A673 (cell line): ENCODE results near the gene CCNA1. TPM values are rescaled to one million over a fixed set of nuclear protein-coding genes. Genes with fewer than 3 reads are reported as not detected.

ENCODE experiments used
- BruUV-seq: library from RNA; stranded (reverse); fragments of 400-500 nt; replicated peaks from 2 replicates; lab custom pipeline; 2021; lab: Mats Ljungman, UMichigan
- CTCF ChIA-PET: fragments of 300-600 bp; sonication (Branson Sonifier 250); formaldehyde crosslinking; loops from one replicate; lab custom pipeline; 2022; ENCODE audit warnings: antibody characterized with exemption; lab: Charles Lee
- POLR2A ChIA-PET: fragments of 300-600 bp; sonication (Branson Sonifier 250); formaldehyde crosslinking; loops from one replicate; lab custom pipeline; 2022; ENCODE audit warnings: antibody characterized with exemption; ENCODE audit not compliant: low non-redundant PET; lab: Charles Lee
- DNase-seq: peaks from one replicate; pipeline ENCODE4 v3.0.0-alpha.2; 2015; ENCODE audit warnings: low spot score
- H3K27ac ChIP-seq: fragments of 200-600 bp; sonication (generic); 2 replicates; pipeline ENCODE4 v1.5.1; 2016; ENCODE audit warnings: mixed run types, low read depth, mild to moderate bottlenecking, mixed read lengths, antibody characterized with exemption, low read length; ENCODE audit not compliant: poor library complexity, severe bottlenecking
- H3K27me3 ChIP-seq: fragments of 200-600 bp; sonication (generic); replicated peaks from 2 replicates; pipeline ENCODE4 v1.6.1; 2017; ENCODE audit warnings: mixed run types, low read depth, mild to moderate bottlenecking, mixed read lengths, antibody characterized with exemption, low read length; ENCODE audit not compliant: insufficient read depth, poor library complexity
- H3K36me3 ChIP-seq: fragments of 200-600 bp; sonication (generic); 2 replicates; pipeline ENCODE4 v1.6.1; 2016; ENCODE audit warnings: mixed run types, mild to moderate bottlenecking, mixed read lengths, antibody characterized with exemption, low read length; ENCODE audit not compliant: insufficient read depth, poor library complexity, severe bottlenecking
- H3K4me1 ChIP-seq: fragments of 200-600 bp; sonication (generic); 2 replicates; pipeline ENCODE4 v1.6.1; 2017; ENCODE audit warnings: mixed run types, mild to moderate bottlenecking, mixed read lengths, antibody characterized with exemption, low read length; ENCODE audit not compliant: insufficient read depth, poor library complexity, severe bottlenecking
- H3K4me3 ChIP-seq: fragments of 200-600 bp; sonication (generic); 2 replicates; pipeline ENCODE4 v1.5.1; 2016; ENCODE audit warnings: low read depth, mixed run types, mild to moderate bottlenecking, mixed read lengths, low read length; ENCODE audit not compliant: poor library complexity, severe bottlenecking
- H3K9me3 ChIP-seq: fragments of 200-600 bp; sonication (generic); 2 replicates; pipeline ENCODE4 v1.6.1; 2016; ENCODE audit warnings: mixed run types, low read depth, mild to moderate bottlenecking, mixed read lengths, antibody characterized with exemption, low read length; ENCODE audit not compliant: poor library complexity, severe bottlenecking
- CTCF ChIP-seq: fragments of 300-800, 200-600 bp; sonication (generic); conservative IDR thresholded peaks from 2 replicates; pipeline ENCODE4 v1.5.1; 2017; ENCODE audit warnings: low read depth, mild to moderate bottlenecking, antibody characterized with exemption, low read length, moderate library complexity, mixed read lengths
- EZH2 ChIP-seq: fragments of 200-600 bp; sonication (generic); IDR thresholded peaks from 2 replicates; pipeline ENCODE4 v1.6.1; 2017; ENCODE audit warnings: borderline replicate concordance, low read depth, mild to moderate bottlenecking, mixed read lengths, antibody characterized with exemption, low read length; ENCODE audit not compliant: poor library complexity, severe bottlenecking
- intact Hi-C: fragments of 100-400 bp; cut with micrococcal nuclease; formaldehyde crosslinking; loops from one replicate; pipeline ENCODE4 v1.10.0; 2022; ENCODE audit not compliant: unreplicated experiment
- total RNA-seq: library from RNA; stranded (reverse); gene quantifications from 2 replicates; pipeline ENCODE4 v1.2.3, GENCODE V29; 2021

Gene CCNA1
- total RNA-seq, 1 experiment from 2014 or later = 3.4 TPM

- ChIA-PET CTCF (interaction anchor here (0.8 to 1.6 kb wide), 5 partner anchors 61 to 500 kb away, joined by 3 to 8 read pairs (median 6); no protein-coding TSS in a partner anchor), POLR2A (interaction anchor here (0.5 to 0.9 kb wide), 5 partner anchors 29 to 1504 kb away, joined by 3 to 7 read pairs (median 4); no protein-coding TSS in a partner anchor)
- Histone ChIP-seq H3K36me3 (peaks cover 37% of the 10 kb centered on the region), H3K27me3 (no peaks in the 10 kb centered on the region), H3K4me1 (peaks cover 42% of the 10 kb centered on the region), H3K27ac (peak overlapping the region; percentile 100), H3K9me3 (peaks cover 35% of the 10 kb centered on the region), H3K4me3 (no peak overlapping the region)
- no TSS peak for BruUV-seq
- TF ChIP-seq CTCF = no peak
- TF ChIP-seq EZH2 = no peak
- DNase-seq = peak; percentile 99
- intact Hi-C loops = loop anchor here (1.0 to 5.0 kb wide), 10 partner anchors 60 to 501 kb away; partner anchors contain the start of genes RFXAP and SPART
These were observed 48.6 kb downstream of the CCNA1 start for GRCh38 chr13:36480726-36481427.

GRCh38 chr13:36490055-36490454 lies 57.8 kb downstream of the CCNA1 start:
- intact Hi-C loops = no loop called here
- Histone ChIP-seq H3K27ac (no peak overlapping the region), H3K4me3 (no peak overlapping the region), H3K4me1 (no peaks in the 10 kb centered on the region), H3K27me3 (no peaks in the 10 kb centered on the region), H3K9me3 (peaks cover 8% of the 10 kb centered on the region), H3K36me3 (peaks cover 7% of the 10 kb centered on the region)
- no TSS peak for BruUV-seq
- ChIA-PET POLR2A (no interaction called here), CTCF (no interaction called here)
- DNase-seq = no peak
- no peak for TF ChIP-seq CTCF
- TF ChIP-seq EZH2 = no peak

Other genes starting within 250 kb of the CCNA1 start
- 1.6 and 2.5 TPM in 2 replicates for gene SOHLH2, start 217.9 kb upstream of the CCNA1 start, total RNA-seq
- gene CCDC169, start 134.7 kb upstream of the CCNA1 start, total RNA-seq = 14.3 and 14.5 TPM in 2 replicates
- 169 and 182 TPM in 2 replicates for gene SPART, start 86.1 kb upstream of the CCNA1 start, total RNA-seq
- 42.9 and 53.5 TPM in 2 replicates for gene SERTM1, start 241.5 kb downstream of the CCNA1 start, total RNA-seq